Ectodermal cell (in vitro differentiated cells): ENCODE measurements around the gene ASB13.

Experiments used
- H3K27ac ChIP-seq: 2 replicates; pipeline ENCODE4 v1.7.0; 2013; ENCODE audit warnings: mild to moderate bottlenecking, low read depth, low read length; ENCODE audit not compliant: insufficient read depth, poor library complexity, severe bottlenecking
- H3K27me3 ChIP-seq: 2 replicates; pipeline ENCODE4 v1.7.0; 2013; ENCODE audit warnings: mild to moderate bottlenecking, low read length; ENCODE audit not compliant: insufficient read depth, control insufficient read depth, poor library complexity, severe bottlenecking
- H3K36me3 ChIP-seq: one replicate; pipeline ENCODE4 v1.7.0; 2013; ENCODE audit warnings: low read length; ENCODE audit not compliant: control insufficient read depth, insufficient read depth
- H3K4me1 ChIP-seq: one replicate; pipeline ENCODE4 v1.7.0; 2013; ENCODE audit warnings: low read length; ENCODE audit not compliant: control insufficient read depth, insufficient read depth
- H3K4me3 ChIP-seq: 2 replicates; pipeline ENCODE4 v1.7.0; 2013; ENCODE audit warnings: low read depth, low read length, control low read depth; ENCODE audit not compliant: insufficient read depth
- H3K9me3 ChIP-seq: 2 replicates; pipeline ENCODE4 v1.7.0; 2013; ENCODE audit warnings: mild to moderate bottlenecking, low read length, moderate library complexity; ENCODE audit not compliant: control insufficient read depth
- WGBS, 2 experiments: methylation state at CpG; one replicate each; pipeline ENCODE4 v1.1.7; 2013; ENCODE audit warnings: missing lambda C conversion rate in 2 of 2; 5-methylcytosine and 5-hydroxymethylcytosine counted together

ASB13 gene

DNA sequence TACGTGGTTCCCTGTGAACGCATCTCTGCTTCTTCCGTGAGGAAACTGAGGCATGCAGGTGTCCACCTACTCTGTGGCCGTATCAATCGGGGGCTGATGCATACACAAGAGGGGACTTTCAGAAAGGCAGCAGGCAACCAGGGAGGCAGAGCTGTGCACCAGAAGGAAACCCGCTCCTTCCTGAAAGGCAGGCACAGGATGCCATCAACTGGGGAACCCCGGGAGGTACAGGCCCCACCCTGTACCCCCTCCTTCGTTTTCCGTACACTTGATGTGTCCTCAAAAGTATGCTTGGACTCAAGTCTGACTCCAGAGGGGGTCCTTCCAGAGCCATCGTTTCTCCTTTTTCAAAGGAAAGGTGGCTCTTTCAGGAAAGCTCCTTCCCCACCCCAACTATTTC is 59.5 kb downstream of the ASB13 start:
- H3K27me3 ChIP-seq: no peaks in the 10 kb centered on the region
- no peak overlapping the region for H3K4me3 ChIP-seq
- peaks cover 4% of the 10 kb centered on the region for H3K4me1 ChIP-seq
- H3K36me3 ChIP-seq: no peaks in the 10 kb centered on the region
- WGBS, 2 experiments: 92 to 95% methylated on average over 10 of the region's 10 CpGs
- no peaks in the 10 kb centered on the region for H3K9me3 ChIP-seq
- H3K27ac ChIP-seq: no peak overlapping the region

DNA sequence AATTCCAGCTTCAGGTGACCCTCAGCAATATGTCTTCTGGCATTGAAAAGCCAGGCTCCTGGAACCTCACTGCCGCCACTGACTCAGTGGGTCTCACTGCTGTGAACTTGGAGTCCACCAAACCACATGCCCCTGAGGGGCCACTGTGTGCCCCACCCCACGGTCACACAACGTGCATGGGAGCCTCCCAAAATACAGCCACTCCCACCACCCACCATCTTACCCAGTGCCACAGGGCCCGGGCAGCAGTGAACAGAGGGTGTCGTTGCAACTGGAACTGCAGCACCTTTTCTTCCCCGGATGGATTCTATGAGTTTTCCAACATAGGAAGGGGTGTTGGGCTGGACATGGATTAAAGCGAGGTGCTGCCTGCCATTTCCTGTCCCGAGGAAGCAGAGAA is 60.1 kb downstream of the ASB13 start:
- H3K9me3 ChIP-seq: no peaks in the 10 kb centered on the region

DNA sequence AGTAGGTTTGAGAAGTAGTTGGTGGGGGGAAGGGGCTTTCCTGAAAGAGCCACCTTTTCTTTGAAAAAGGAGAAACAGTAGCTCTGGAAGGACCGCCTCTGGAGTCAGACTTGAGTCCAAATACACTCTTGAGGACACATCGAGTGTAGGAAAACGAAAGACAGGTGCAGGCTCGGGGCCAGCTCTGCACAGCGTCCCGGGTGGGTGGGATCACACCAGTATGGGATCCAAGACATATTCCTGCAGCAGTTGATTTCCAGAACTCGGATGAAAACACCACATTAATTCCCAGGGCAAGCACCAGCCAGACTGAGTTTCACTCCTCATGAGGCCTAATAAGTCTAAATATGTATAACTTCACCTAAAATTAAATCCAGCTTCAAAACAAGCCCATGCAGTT is 61.4 kb downstream of the ASB13 start:
- Histone ChIP-seq H3K9me3 (no peaks in the 10 kb centered on the region), H3K27me3 (no peaks in the 10 kb centered on the region), H3K36me3 (no peaks in the 10 kb centered on the region), H3K4me3 (no peak overlapping the region), H3K4me1 (peaks cover 2% of the 10 kb centered on the region), H3K27ac (no peak overlapping the region)
- 80 to 82% methylated on average over 7 of the region's 7 CpGs for WGBS, 2 experiments

More for the DNA sequence above, 60.1 kb downstream of the ASB13 start:
- Histone ChIP-seq H3K4me1 (peaks cover 4% of the 10 kb centered on the region), H3K4me3 (no peak overlapping the region), H3K36me3 (no peaks in the 10 kb centered on the region), H3K27ac (no peak overlapping the region), H3K27me3 (no peaks in the 10 kb centered on the region)
- WGBS, 2 experiments: 92 to 96% methylated on average over 8 of the region's 8 CpGs

DNA sequence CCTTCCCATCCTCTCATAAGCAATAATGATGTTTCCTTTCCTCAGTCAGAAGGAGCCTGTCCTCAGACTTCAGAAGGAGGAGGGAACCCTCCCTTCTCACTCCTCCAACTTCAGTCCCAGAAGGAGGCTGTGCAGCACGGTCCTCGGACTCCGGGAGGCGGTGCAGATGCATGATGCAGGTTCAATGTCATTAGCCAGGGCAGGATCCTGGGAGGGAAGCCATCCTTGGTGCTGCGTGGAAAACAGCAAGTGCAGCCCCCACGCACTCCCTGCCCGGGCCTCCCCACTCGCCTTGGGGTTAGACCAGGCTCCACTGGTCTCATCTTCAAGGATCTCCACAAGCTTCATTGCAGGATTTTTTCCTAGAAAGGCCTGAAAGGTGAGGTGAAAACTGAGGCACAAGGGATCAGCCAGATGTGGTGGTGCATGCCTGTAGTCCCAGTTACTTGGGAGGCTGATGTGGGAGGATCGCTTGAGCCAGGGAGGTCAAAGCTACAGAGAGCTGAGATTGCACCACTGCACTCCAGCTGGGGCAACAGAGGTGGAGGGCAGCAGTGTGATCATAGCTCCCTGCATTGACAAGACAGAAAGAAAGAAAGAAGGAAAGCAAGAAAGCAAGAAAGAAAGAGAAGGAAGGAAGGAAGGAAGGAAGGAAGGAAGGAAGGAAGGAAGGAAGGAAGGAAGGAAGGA is 62.0 kb downstream of the ASB13 start:
- Histone ChIP-seq H3K4me1 (no peaks in the 10 kb centered on the region), H3K4me3 (no peak overlapping the region), H3K27me3 (no peaks in the 10 kb centered on the region), H3K9me3 (no peaks in the 10 kb centered on the region), H3K27ac (no peak overlapping the region), H3K36me3 (no peaks in the 10 kb centered on the region)
- 84% methylated on average over 9 of the region's 9 CpGs for WGBS, 2 experiments

DNA sequence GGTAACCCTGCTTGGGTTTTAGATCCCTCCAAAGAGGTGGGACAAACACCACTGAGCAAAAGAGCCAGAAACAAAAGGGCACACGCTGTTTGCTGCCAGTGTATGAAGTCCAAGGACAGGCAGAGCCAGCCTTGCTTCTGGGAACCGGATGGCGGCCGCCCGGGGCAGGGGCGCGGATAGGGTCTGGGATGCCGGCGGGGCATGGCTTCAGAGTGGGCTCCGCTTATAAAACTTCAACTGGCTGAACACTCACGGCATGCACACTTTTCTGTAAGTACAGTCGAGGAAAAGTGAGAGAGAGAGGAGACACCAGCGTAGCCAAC is 62.6 kb downstream of the ASB13 start:
- 95 to 98% methylated on average over 13 of the region's 13 CpGs for WGBS, 2 experiments

DNA sequence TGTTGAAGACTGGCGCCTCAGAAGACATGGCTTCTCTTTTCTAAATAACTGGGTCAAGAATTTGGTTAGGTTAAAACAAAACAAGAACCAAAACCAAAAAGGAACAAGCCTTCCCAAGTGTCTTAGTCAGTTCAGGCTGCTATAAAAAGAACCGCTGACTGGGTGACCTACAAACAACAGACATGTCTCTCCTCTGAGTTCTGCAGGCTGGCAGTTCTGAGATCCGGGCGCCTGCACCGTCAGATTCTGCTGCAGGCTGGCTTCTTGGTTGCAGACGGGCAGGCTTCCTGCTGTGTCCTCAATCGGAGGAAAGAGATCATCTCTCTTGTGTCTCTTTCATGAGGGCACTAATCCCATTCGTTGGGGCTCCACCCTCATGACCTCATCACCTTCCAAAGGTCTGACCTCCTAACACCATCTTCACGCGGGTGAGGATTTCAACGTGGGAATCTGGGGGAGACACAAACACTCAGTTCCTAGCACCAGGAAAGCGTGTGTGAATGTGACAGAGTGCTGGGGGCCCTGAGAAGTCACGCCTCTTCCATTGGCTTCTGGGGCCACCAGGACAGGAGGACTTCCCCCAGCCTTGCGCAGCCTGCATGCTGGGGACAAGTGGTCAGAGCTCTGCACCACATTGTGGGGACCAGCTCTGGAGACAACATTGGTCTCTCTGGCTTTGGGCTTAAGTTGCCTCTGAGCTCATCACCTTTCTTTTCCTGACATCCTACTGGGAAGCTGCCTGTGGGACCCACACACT is 63.1 kb downstream of the ASB13 start:
- 86% methylated on average over 14 of the region's 14 CpGs for WGBS, 2 experiments
- Histone ChIP-seq H3K4me1 (no peaks in the 10 kb centered on the region), H3K9me3 (no peaks in the 10 kb centered on the region), H3K27ac (no peak overlapping the region), H3K4me3 (no peak overlapping the region), H3K27me3 (no peaks in the 10 kb centered on the region), H3K36me3 (no peaks in the 10 kb centered on the region)

More for the DNA sequence above, 62.6 kb downstream of the ASB13 start:
- no peak overlapping the region for H3K27ac ChIP-seq
- H3K27me3 ChIP-seq: no peaks in the 10 kb centered on the region
- no peaks in the 10 kb centered on the region for H3K36me3 ChIP-seq
- no peaks in the 10 kb centered on the region for H3K4me1 ChIP-seq
- H3K9me3 ChIP-seq: no peaks in the 10 kb centered on the region
- H3K4me3 ChIP-seq: no peak overlapping the region

DNA sequence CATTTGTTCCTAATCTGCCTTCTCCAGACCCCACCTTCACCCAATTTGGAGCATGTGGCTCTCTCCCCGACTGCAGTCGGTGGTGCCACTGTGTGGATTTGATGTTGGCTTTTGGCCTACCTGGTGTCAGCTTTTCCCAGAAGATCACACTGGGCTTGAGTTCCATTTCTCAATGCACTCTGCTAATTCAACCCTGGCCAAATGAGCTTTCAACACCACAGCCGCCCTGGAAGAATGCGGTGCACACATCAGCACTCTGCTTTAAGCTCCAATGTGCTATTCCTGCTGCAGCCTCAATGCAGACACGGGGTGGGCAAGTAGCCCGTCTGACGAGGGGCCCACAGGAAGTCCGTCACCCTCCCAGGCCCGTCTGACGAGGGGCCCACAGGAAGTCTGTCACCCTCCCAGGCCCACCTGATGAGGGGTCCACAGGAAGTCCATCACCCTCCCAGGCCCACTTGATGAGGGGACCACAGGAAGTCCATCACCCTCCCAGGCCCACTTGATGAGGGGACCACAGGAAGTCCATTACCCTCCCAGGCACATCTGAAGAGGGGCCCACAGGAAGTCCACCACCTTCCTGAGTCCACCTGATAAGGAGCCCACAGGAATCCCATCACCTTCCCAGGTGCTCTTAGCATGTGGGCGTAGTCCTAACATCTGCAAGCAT is 64.4 kb downstream of the ASB13 start:
- 85 to 88% methylated on average over 11 of the region's 11 CpGs for WGBS, 2 experiments
- Histone ChIP-seq H3K9me3 (no peaks in the 10 kb centered on the region), H3K4me1 (no peaks in the 10 kb centered on the region)

DNA sequence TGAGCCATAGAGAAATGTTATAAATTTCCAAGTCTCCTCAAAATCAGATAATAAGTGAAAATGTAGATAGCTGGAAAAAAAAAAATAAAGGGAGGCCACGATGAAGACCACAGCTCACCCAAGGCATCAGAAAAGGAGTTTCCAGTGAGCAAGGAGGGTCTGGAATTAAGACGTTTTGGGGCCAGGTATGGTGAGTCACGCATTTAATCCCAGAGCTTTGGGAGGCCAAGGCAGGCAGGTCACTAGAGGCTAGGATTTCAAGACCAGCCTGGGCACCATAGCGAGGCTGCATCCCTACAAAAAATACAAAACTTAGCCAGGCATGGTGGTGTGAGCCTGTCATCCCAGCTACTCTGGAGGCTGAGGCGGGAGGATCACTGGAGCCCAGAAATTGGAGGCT is 65.5 kb downstream of the ASB13 start:
- H3K27ac ChIP-seq: no peak overlapping the region
- H3K4me1 ChIP-seq: no peaks in the 10 kb centered on the region
- WGBS, 2 experiments: 90 to 93% methylated on average over 5 of the region's 5 CpGs
- no peaks in the 10 kb centered on the region for H3K9me3 ChIP-seq
- H3K4me3 ChIP-seq: no peak overlapping the region
- no peaks in the 10 kb centered on the region for H3K27me3 ChIP-seq
- no peaks in the 10 kb centered on the region for H3K36me3 ChIP-seq

More for the DNA sequence above, 64.4 kb downstream of the ASB13 start:
- no peak overlapping the region for H3K27ac ChIP-seq
- H3K4me3 ChIP-seq: no peak overlapping the region
- no peaks in the 10 kb centered on the region for H3K36me3 ChIP-seq
- H3K27me3 ChIP-seq: no peaks in the 10 kb centered on the region

DNA sequence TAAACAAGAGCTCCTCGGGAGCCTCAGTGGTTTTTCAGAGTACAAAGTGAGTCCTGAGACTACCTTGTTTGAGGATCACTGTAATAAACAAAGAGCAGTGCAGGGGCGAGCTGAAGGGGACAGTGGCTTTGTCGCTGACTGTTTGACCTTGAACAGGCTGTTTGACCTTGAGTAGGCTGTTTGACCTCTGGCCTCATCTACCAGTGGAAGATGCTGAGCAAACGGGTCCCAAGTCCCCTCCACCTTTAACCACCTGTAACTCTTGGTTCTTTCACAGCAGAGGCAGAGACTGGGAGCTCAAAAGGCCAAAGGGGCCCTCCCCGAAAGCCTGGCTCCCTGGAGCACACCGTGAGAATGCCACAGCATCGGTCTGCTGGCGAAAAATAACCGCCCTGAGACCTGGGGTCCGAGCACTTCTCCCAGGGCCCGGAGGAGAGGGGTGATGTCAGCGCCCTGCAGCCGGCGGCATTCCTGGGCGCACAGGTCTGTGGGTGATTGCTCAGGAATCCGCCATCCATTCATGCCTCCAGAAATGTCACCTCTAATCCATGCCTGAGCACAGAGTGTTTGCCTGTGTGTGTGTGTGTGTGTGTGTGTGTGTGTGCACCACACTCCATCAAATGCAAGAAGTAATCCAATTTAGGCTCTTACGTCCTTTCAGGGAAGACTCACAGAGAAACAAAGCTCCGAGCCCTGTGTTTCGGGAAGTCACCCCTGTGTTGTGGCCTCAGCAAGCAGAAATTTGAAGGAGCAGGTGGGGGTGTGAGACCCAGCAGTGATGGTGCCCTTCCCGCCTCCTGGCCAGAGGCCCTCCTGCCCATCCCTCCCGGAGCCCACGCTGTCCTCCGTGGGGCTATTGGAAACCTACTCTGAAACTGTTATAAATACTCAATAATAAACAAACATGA is 66.5 kb downstream of the ASB13 start:
- no peaks in the 10 kb centered on the region for H3K4me1 ChIP-seq
- no peaks in the 10 kb centered on the region for H3K36me3 ChIP-seq
- no peaks in the 10 kb centered on the region for H3K9me3 ChIP-seq
- no peaks in the 10 kb centered on the region for H3K27me3 ChIP-seq
- H3K27ac ChIP-seq: no peak overlapping the region
- H3K4me3 ChIP-seq: no peak overlapping the region
- 77 to 80% methylated on average over 23 of the region's 23 CpGs for WGBS, 2 experiments
